Pancreas (tissue), 10 donors: ENCODE data around the gene TMLHE. TPM values are rescaled to one million over a fixed set of nuclear protein-coding genes. Genes with fewer than 3 reads are reported as not detected.
"Not testable (repeated sequence)": the region's sequence is repeated elsewhere in the genome, so short reads cannot be mapped to it uniquely, and the experiment has no call there.

Source experiments
- ATAC-seq, 4 donors: fragments of 200-7000 bp; cut with Tn5 transposase; one replicate each; pipeline versions ENCODE4 v1.8.0 to v1.9.1; 2020; ENCODE audit warnings: mild to moderate bottlenecking in 4 of 4, moderate library complexity in 4 of 4
- DNase-seq, 6 donors: peaks; one replicate each; pipeline ENCODE4 v3.0.0-alpha.2; 2020
- FAIRE-seq: peaks from 2 replicates; lab custom pipeline; 2012; peaks lifted over from hg19 to GRCh38; lab: Jason Lieb, UNC
- H3K27ac ChIP-seq, 4 donors: fragments of 200-600 bp; sonication (generic); 1 replicate in 3 of 4; 2 replicates in 1 of 4; pipeline versions ENCODE4 v1.5.0 to v1.8.0; 2020
- H3K27me3 ChIP-seq, 4 donors: fragments of 200-600 bp; one replicate each; pipeline ENCODE4 v1.8.0; 2021
- H3K36me3 ChIP-seq, 3 donors: fragments of 200-600 bp; sonication (generic) in 1 of 3; one replicate each; pipeline versions ENCODE4 v1.5.0 to v1.8.0; 2020 to 2021
- H3K4me1 ChIP-seq, 3 donors: fragments of 200-600 bp; one replicate each; pipeline ENCODE4 v1.8.0; 2021
- H3K4me3 ChIP-seq, 4 donors: fragments of 200-600 bp; sonication (generic) in 2 of 4; one replicate each; pipeline versions ENCODE4 v1.5.0 to v1.8.0; 2020 to 2021
- H3K9me3 ChIP-seq, 4 donors: fragments of 200-600 bp; one replicate each; pipeline ENCODE4 v1.8.0; 2021
- CTCF ChIP-seq, 4 donors: fragments of 200-600 bp; sonication (generic) in 3 of 4; IDR thresholded peaks; one replicate each; pipeline versions ENCODE4 v1.5.0 to v1.8.0; 2021; ENCODE audit warnings: antibody characterized with exemption in 4 of 4
- WGBS, 2 donors: extraction: QIAGEN DNeasy Blood & Tissue Kit; methylation state at CpG; one replicate each; pipeline ENCODE4 v1.1.7; 2013; 5-methylcytosine and 5-hydroxymethylcytosine counted together
- intact Hi-C, 3 donors: fragments of 100-400 bp; cut with DNase I; formaldehyde crosslinking; loops; one replicate each; pipeline versions ENCODE4 v1.11.1 to v1.14.2; 2022
- polyA plus RNA-seq, 2 donors: library from polyadenylated mRNA; stranded (reverse); fragments of 200-250 nt; gene quantifications; one replicate each; pipeline ENCODE4 v1.2.3, GENCODE V29; 2013
- total RNA-seq, 6 donors: library from RNA; stranded (reverse); fragmentation: NEBNext Ultra II Directional in 4 of 6; extraction: Animal tissue kit (Norgen Biotek cat#: 25700) in 4 of 6; gene quantifications; one replicate each; pipeline versions ENCODE4 v1.2.1 to v1.2.4, GENCODE V29; 2021 to 2023
- donor health status: healthy with polysubstance abuse.
- donor health status: DM: no; HTN: no; CAD: no; lungs with moderate emphysema.
- donor health status: DM: no; HTN: no; CAD: no.
- donor health status: control.
- donor health status: control.
- donor health status: Bipolar disorder and iron deficiency.
- donor health status: DM: yes; HTN: yes; CAD: no.
- donor health status: DM: no; HTN: no; CAD: no.
- donor health status: DM: no; HTN: no; CAD: no.
- donor health status: DM: yes; HTN: yes; CAD: no.

The TMLHE gene
- total and polyA plus RNA-seq, 8 donors = 2.4 to 13.2 (median 7.0) TPM

- no peak overlapping the region for H3K27ac ChIP-seq
- intact Hi-C loops = no loop called here
- DNase-seq (no peak), FAIRE-seq (no peak), ATAC-seq (no peak)
- no peaks in the 10 kb centered on the region for H3K27me3 ChIP-seq
- H3K4me1 ChIP-seq = no peaks in the 10 kb centered on the region
- H3K9me3 ChIP-seq = no peaks in the 10 kb centered on the region
- no peaks in the 10 kb centered on the region for H3K36me3 ChIP-seq
- no peak for TF ChIP-seq CTCF (IDR thresholded peaks at IDR 0.05)
- no peak overlapping the region for H3K4me3 ChIP-seq
Measured at GRCh38 chrX:155637714-155638113, 25.0 kb upstream of the TMLHE start.

GRCh38 chrX:155635019-155635418 is 22.3 kb upstream of the TMLHE start:
- H3K9me3 ChIP-seq, DNase-seq, FAIRE-seq, H3K27ac ChIP-seq, H3K27me3 ChIP-seq, intact Hi-C loops, H3K4me3 ChIP-seq, H3K36me3 ChIP-seq, ATAC-seq, H3K4me1 ChIP-seq: not testable (repeated sequence)
- WGBS, 2 donors = 77 to 96% methylated on average over 1 of the region's 1 CpG

DNA sequence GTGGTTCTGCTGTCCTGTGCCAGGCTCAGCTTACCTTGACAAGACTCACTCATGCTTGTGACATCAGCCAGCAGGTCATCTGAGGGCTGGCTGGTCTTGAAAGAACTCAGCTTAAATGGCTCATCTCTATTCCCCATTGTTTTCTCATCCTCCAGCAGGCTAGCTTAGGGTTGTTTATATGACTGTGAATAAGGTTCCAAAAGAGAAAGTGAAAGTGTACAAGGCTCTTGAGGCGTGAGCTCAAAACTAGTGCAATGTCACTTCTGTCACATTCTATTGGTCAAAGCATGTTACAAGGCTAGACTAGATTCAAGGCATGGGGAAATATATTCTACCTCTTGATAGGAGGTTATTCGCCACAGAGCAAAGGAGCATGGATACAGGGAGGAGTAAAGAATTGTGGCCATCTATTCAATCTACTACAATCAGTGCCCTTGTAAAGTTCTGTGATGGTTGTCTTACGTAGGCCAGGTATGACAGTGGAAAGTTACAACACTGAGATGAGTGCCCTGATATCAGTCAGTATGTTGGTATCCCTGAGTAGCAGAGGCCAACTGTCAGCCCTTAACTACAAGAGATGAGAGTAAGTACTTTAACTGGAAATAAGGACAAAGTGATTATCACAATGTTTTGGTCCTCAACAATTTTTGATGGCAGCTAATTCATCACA is 19.8 kb upstream of the TMLHE start:
- 70 to 87% methylated on average over 3 of the region's 3 CpGs for WGBS, 2 donors

DNA sequence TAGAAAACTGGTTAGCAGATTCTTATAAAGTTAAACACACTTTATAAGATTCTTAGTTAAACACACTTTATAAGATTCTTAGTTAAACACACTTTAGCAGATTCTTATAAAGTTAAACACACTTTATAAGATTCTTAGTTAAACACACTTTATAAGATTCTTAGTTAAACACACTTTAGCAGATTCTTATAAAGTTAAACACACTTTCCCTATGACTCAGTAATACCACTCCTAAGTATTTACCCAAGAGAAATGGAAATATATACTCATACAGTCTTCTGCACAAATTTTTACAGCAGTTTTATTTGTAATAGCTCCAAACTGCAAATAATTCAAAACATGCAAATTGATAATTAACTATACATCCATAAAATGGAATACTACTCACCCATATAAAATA is 7.4 kb upstream of the TMLHE start:
- H3K36me3 ChIP-seq, H3K4me3 ChIP-seq, DNase-seq, H3K27me3 ChIP-seq, H3K27ac ChIP-seq, ATAC-seq, H3K9me3 ChIP-seq, intact Hi-C loops, H3K4me1 ChIP-seq: not testable (repeated sequence)
- peak; percentile 96 for FAIRE-seq

More for the DNA sequence above, 19.8 kb upstream of the TMLHE start:
- Histone ChIP-seq H3K27me3 (no peaks in the 10 kb centered on the region), H3K4me1 (no peaks in the 10 kb centered on the region), H3K9me3 (no peaks in the 10 kb centered on the region), H3K27ac (no peak overlapping the region), H3K36me3 (no peaks in the 10 kb centered on the region), H3K4me3 (no peak overlapping the region)
- no peak for ATAC-seq
- intact Hi-C loops = no loop called here
- no peak for TF ChIP-seq CTCF (IDR thresholded peaks at IDR 0.05)
- no peak for FAIRE-seq
- DNase-seq = no peak

DNA sequence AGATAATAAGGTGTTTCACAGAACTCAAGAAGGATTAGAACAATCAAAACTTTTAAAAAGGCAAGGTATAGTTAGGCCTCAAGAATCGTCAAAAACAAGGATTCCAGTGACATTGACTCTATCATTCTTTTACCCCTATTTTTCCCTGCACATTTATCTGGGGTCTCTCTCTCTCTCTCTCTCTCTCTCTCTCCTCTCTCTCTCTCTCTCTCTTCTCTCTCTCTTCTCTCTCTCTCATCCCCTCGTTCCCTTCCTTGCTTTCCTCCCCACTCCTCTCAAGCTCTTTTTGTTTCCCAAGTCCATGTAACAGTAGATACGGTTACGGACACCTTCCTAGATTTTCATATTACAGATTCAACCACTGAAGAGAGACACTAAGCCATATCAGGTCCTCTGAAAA is 3.2 kb upstream of the TMLHE start:
- H3K4me1 ChIP-seq = no peaks in the 10 kb centered on the region
- no peak overlapping the region for H3K27ac ChIP-seq
- H3K4me3 ChIP-seq = no peak overlapping the region
- DNase-seq (no peak), ATAC-seq (no peak), FAIRE-seq (no peak)
- H3K9me3 ChIP-seq = no peaks in the 10 kb centered on the region
- TF ChIP-seq CTCF (IDR thresholded peaks at IDR 0.05) = no peak
- intact Hi-C loops = no loop called here
- H3K36me3 ChIP-seq = no peaks in the 10 kb centered on the region
- no peaks in the 10 kb centered on the region for H3K27me3 ChIP-seq
- 76 to 83% methylated on average over 4 of the region's 4 CpGs for WGBS, 2 donors

DNA sequence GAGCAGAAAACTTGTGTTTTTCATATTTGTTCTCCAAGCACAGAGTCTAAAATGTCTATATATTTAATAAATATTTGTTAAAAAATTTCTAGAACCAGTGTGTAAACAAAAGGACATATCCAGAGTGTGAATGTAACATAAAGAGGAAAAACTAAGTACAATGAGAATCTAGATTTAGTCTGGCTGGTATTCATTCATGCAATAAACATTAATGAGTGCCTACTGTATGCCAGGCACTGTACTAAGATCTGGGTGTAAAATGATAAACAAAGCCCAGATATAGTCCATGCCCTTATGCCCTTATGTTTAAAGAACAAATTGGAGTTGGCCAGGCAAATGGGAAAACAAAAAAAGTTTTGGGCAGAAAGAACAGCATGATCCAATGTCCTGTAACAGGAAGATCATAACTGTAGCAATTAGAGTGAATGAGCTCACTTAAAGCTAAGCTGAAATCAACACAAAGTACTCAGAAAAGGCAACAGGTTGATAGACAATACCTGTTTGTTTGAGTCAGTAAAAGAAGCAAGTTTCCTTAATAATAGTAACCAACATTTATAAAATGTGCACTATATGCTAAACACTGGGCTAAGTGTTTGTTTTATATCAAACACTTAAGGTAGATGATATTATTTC is 1.3 kb upstream of the TMLHE start:
- no peak overlapping the region for H3K27ac ChIP-seq
- no peaks in the 10 kb centered on the region for H3K4me1 ChIP-seq
- no peak for ATAC-seq
- H3K27me3 ChIP-seq = no peaks in the 10 kb centered on the region
- H3K4me3 ChIP-seq = no peak overlapping the region
- intact Hi-C loops = no loop called here
- no peak for TF ChIP-seq CTCF (IDR thresholded peaks at IDR 0.05)
- no peaks in the 10 kb centered on the region for H3K9me3 ChIP-seq
- FAIRE-seq = no peak
- H3K36me3 ChIP-seq = no peaks in the 10 kb centered on the region
- no peak for DNase-seq
